Measurements from ENCODE around the gene PLEKHH3.
A peak's percentile ranks its signal among the peaks of the same experiment; 100 is the strongest.

The PLEKHH3 gene

GRCh38 chr17:42680331-42680808 lies 3.6 kb upstream of the PLEKHH3 start:
- TF ChIP-seq ZNF274 (IDR thresholded peaks at IDR 0.05; ENCODE audit: low read depth, low read length) = no peak
- peak overlapping the region; percentile 51; the same call in 1 of the 2 replicates for H3K4me3 ChIP-seq (ENCODE audit: low read length)

- no peak for TF ChIP-seq ZNF274 (IDR thresholded peaks at IDR 0.05; ENCODE audit: low read depth, low read length)
- peak overlapping the region; percentile 51; the same call in 1 of the 2 replicates for H3K4me3 ChIP-seq (ENCODE audit: low read length)
Observed at GRCh38 chr17:42679492-42680330, 2.9 kb upstream of the PLEKHH3 start.

GRCh38 chr17:42678951-42679491 lies 2.2 kb upstream of the PLEKHH3 start:
- H3K4me3 ChIP-seq (ENCODE audit: low read length) = peak overlapping the region; percentile 56
- TF ChIP-seq ZNF274 (IDR thresholded peaks at IDR 0.05; ENCODE audit: low read depth, low read length) = no peak

- TF ChIP-seq ZNF274 (IDR thresholded peaks at IDR 0.05; ENCODE audit: low read depth, low read length) = no peak
- H3K4me3 ChIP-seq (ENCODE audit: low read length) = peak overlapping the region; percentile 69
Observed at GRCh38 chr17:42677921-42678781, 1.4 kb upstream of the PLEKHH3 start.

- no peak for TF ChIP-seq ZNF274 (IDR thresholded peaks at IDR 0.05; ENCODE audit: low read depth, low read length)
- peak overlapping the region; percentile 93; the same call in 1 of the 2 replicates for H3K4me3 ChIP-seq (ENCODE audit: low read length)
Observed at GRCh38 chr17:42677012-42677857, 441 bp upstream of the PLEKHH3 start.

- no peak for TF ChIP-seq ZNF274 (IDR thresholded peaks at IDR 0.05; ENCODE audit: low read depth, low read length)
- H3K4me3 ChIP-seq (ENCODE audit: low read length) = peak overlapping the region; percentile 93
Observed at GRCh38 chr17:42675965-42676423, 800 bp downstream of the PLEKHH3 start.

- peak overlapping the region; percentile 93 for H3K4me3 ChIP-seq (ENCODE audit: low read length)
- no peak for TF ChIP-seq ZNF274 (IDR thresholded peaks at IDR 0.05; ENCODE audit: low read depth, low read length)
Observed at GRCh38 chr17:42675348-42675964, 1.3 kb downstream of the PLEKHH3 start.

GRCh38 chr17:42674755-42675347 lies 1.9 kb downstream of the PLEKHH3 start:
- peak overlapping the region; percentile 93 for H3K4me3 ChIP-seq (ENCODE audit: low read length)
- no peak for TF ChIP-seq ZNF274 (IDR thresholded peaks at IDR 0.05; ENCODE audit: low read depth, low read length)

- H3K4me3 ChIP-seq (ENCODE audit: low read length) = peak overlapping the region; percentile 93
- TF ChIP-seq ZNF274 (IDR thresholded peaks at IDR 0.05; ENCODE audit: low read depth, low read length) = no peak
Observed at GRCh38 chr17:42673885-42674754, 2.7 kb downstream of the PLEKHH3 start.

- peak overlapping the region; percentile 30; the same call in 1 of the 2 replicates for H3K4me3 ChIP-seq (ENCODE audit: low read length)
- TF ChIP-seq ZNF274 (IDR thresholded peaks at IDR 0.05; ENCODE audit: low read depth, low read length) = no peak
Observed at GRCh38 chr17:42673266-42673884, 3.4 kb downstream of the PLEKHH3 start.

- no peak overlapping the region; the same call in 1 of the 2 replicates for H3K4me3 ChIP-seq (ENCODE audit: low read length)
- no peak for TF ChIP-seq ZNF274 (IDR thresholded peaks at IDR 0.05; ENCODE audit: low read depth, low read length)
Observed at GRCh38 chr17:42672038-42672437, 4.8 kb downstream of the PLEKHH3 start.
